ENCODE results near the gene DRD2.

The DRD2 gene

GRCh38 chr11:113400631-113401230, 74.5 kb downstream of the DRD2 start:
- no peak for DNase-seq (ENCODE audit: low read depth in 2 of 2)

- no peak for DNase-seq (ENCODE audit: low read depth in 2 of 2)
These were observed 76.3 kb downstream of the DRD2 start for GRCh38 chr11:113398669-113399430.

DNA sequence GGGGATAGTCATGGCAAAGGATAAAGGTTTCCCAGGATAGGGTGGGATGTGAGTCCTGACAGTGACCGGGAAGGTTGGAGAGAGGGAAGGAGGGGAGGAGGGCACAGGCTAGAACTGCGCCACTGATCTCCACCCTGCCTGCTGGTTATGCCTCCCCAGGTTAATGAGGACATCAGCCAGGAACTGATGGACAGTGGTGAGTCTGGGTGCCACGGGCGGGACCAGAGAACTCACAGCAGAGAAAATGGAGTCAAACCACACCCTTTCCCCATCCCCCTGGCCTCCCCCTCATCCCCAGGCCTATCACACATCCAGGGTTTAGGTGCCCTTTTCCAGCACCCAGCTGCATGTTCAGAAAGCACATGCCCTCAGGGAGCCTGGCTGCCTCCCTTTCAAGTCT, 77.4 kb downstream of the DRD2 start:
- DNase-seq (ENCODE audit: low read depth in 2 of 2): no peak

DNA sequence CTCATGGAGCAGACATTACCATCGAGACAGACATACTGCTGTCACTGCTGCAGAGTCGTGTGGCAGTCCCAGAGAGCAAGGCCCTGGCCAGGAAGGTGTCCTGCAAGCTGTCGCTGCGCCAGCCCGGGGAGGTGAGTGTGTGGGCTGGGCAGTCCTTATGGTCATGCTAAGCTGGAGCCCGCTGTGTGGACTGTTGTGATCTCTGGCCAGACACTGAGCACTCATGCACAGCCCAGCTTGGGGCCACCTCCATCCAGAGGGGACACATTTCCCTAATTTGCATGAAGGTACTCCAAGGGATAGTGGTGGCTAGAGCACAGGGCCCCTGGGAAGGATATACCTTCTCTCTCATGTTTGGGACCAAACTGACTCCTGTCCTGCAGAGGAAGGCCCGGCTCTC, 78.0 kb downstream of the DRD2 start:
- DNase-seq (ENCODE audit: low read depth in 2 of 2): no peak

- no peak for DNase-seq (ENCODE audit: low read depth in 2 of 2)
These were observed 78.5 kb downstream of the DRD2 start for GRCh38 chr11:113396690-113397089.

GRCh38 chr11:113395782-113396336, 79.3 kb downstream of the DRD2 start:
- no peak for DNase-seq (ENCODE audit: low read depth in 2 of 2)

DNA sequence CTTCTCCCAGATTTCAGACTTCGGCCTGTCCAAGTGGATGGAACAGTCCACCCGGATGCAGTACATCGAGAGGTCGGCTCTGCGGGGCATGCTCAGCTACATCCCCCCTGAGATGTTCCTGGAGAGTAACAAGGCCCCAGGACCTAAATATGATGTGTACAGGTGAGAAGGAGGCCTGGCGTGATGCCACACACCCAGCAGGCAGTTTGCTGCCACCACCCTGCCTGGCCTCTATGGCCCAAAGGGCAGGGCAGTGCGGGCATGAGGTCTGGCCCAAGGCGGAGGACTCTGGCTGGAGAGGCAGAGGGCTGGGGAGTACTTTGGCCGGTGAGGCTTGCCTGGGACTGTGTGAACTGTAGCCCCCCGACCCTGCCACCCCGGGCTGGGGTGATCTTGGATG, 80.3 kb downstream of the DRD2 start:
- no peak for DNase-seq (ENCODE audit: low read depth in 2 of 2)

DNA sequence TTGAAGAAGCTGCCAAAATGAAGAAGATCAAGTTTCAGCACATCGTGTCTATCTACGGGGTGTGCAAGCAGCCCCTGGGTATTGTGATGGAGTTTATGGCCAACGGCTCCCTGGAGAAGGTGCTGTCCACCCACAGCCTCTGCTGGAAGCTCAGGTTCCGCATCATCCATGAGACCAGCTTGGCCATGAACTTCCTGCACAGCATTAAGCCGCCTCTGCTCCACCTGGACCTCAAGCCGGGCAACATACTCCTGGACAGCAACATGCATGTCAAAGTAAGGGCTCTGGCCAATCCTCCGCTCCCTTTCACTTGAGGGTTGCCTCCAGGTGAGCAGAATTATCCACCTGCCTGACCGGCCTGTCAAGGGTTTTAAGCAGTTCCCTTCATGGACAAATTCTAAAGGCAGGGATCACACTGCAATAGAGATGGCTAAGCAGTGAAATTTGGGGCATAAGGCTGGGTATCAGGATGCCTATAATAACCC, 81.7 kb downstream of the DRD2 start:
- no peak for DNase-seq (ENCODE audit: low read depth in 2 of 2)

DNA sequence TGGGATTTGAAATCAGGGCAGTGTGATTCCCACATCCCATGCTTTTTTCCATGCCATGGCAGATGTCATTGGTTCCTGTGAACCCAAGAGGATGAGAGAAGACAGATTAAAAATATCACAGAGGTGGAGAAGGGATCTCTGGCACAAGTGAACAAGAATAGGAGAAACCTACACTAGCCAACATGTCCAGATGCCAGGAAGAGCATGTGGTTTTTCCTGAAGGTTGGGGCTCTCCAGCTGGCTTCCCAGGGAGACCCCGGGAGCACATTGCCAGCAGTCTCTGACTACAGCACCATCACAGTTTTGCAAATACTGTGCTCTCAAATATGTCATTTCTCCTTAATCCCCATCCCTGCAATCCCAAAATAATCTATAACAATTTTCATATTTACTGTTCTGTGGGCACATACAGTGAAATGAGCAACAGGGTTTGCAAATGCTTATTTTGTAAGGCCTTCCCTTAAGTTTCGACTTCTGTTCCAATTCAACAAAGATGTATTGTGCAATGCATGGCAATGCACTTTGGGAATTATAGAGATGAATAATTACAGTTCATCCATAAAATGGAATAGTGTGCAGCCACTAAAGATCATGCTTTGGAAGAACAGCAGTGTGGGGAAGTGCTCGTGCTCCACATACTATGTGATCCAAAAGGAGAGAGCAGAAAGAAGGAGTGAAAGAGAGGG, 82.8 kb downstream of the DRD2 start:
- DNase-seq (ENCODE audit: low read depth in 2 of 2): no peak

DNA sequence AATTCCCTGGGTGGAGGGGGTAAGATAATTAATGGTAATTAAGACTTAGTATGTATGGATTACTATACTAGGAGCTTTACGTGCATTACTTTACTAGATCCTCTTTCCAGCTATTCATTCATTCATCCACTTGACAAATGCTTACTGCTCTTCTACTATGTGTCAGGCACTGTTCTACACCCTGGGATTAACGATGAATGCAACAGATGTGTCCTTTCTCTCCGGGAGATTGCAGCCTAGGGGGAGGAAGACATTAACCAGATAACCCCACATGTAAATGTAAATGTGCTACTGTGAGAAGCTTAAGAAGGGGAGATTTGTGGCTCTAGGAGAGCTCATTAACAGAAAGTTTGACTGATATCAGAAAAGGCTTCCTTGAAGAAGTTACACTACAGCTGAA, 85.9 kb downstream of the DRD2 start:
- no peak for DNase-seq (ENCODE audit: low read depth in 2 of 2)

- DNase-seq (ENCODE audit: low read depth in 2 of 2): no peak
These were observed 87.5 kb downstream of the DRD2 start, which contains the start of gene ANKK1 for GRCh38 chr11:113387605-113388211. Gene ANKK1, plus strand, starts transcription at chr11:113387779. Its CDS starts 106 bp downstream, at chr11:113387885.

GRCh38 chr11:113386866-113387265, 88.3 kb downstream of the DRD2 start:
- DNase-seq (ENCODE audit: low read depth in 2 of 2): no peak

DNA sequence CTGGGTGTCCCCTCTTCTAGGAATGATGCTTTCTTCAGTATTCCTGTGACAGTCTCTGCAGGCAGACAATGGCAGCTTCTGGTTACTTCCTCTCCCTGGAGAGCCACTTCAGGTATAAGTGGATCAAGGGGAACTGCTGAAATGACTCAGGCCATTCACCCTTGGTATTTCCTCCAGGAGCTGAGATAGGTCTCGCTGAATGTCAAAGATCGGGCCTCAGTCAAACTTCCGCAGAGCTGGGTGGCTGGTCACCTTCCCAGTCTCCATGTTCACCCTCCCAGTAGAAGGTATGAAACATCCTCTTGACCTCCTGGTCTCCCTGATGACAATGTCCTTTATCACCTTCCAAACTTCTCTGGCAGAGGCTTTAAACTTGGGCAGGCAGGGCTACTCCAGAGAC, 89.4 kb downstream of the DRD2 start:
- DNase-seq (ENCODE audit: low read depth in 2 of 2): no peak

DNA sequence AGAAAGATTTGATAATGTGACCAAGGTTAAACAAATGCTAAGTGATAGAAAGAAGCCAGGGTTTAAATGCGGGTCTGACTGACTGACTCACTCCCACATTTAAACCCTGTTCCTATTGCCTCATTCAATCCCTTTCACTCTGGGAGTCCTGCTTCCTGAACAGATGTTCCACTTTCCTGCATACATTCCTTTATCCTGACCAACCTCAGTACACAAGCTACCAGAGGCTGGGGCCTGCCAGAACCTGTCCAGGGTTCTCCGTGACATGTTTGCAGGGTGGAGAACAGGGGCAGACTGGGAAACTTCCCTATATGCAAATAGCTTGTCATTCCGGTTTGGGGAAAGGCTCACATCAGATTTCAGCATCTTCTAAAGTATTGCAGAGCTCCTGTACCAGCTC, 90.6 kb downstream of the DRD2 start:
- no peak for DNase-seq (ENCODE audit: low read depth in 2 of 2)

DNA sequence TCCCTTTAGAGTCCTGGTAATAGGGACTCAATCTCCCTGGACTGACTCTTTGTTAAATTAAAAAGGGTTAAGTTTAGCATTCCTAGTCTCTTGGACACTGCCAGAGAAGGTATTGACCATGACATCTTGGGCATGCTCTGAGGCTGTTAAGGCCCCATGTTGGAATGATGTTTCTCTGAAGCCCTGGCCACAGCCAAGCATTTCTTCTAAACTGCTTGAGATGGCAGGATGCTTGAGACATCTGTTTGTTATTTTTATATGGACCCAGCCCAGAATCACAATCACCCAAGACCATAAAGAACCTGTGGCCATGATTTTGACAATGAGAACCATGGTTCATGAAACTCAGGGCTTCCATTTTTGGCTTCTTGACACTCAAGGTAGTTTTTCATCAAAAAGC, 93.1 kb downstream of the DRD2 start:
- DNase-seq (ENCODE audit: low read depth in 2 of 2): no peak

- no peak for DNase-seq (ENCODE audit: low read depth in 2 of 2)
These were observed 96.5 kb downstream of the DRD2 start for GRCh38 chr11:113378692-113379091.

- DNase-seq (ENCODE audit: low read depth in 2 of 2): no peak
These were observed 97.4 kb downstream of the DRD2 start for GRCh38 chr11:113377681-113378412.

GRCh38 chr11:113376156-113376555, 99.0 kb downstream of the DRD2 start:
- no peak for DNase-seq (ENCODE audit: low read depth in 2 of 2)

- no peak for DNase-seq (ENCODE audit: low read depth in 2 of 2)
These were observed 99.8 kb downstream of the DRD2 start for GRCh38 chr11:113375402-113375801.

- no peak for DNase-seq (ENCODE audit: low read depth in 2 of 2)
These were observed 101.1 kb downstream of the DRD2 start for GRCh38 chr11:113373981-113374560.

- DNase-seq (ENCODE audit: low read depth in 2 of 2): no peak
These were observed 101.9 kb downstream of the DRD2 start for GRCh38 chr11:113373306-113373705.
